Sigmoid colon (tissue), 7 donors: ENCODE results near the gene DPP6. TPM values are rescaled to one million over a fixed set of nuclear protein-coding genes. Genes with fewer than 3 reads are reported as not detected.

Source experiments
- DNase-seq: peaks from one replicate; pipeline ENCODE4 v3.0.0-alpha.2; 2019
- H3K27ac ChIP-seq, 4 donors: fragments of 200-600 bp; sonication (generic); one replicate each; pipeline ENCODE4 v1.5.1; 2016 to 2019; ENCODE audit warnings: mild to moderate bottlenecking in 1 of 4
- H3K27me3 ChIP-seq, 3 donors: fragments of 200-600 bp; sonication (generic); one replicate each; pipeline ENCODE4 v1.5.1; 2019; ENCODE audit warnings: mild to moderate bottlenecking in 1 of 3
- H3K36me3 ChIP-seq, 4 donors: fragments of 200-600 bp; sonication (generic); one replicate each; pipeline ENCODE4 v1.5.1; 2016 to 2019
- H3K4me1 ChIP-seq, 4 donors: fragments of 200-600 bp; sonication (generic); one replicate each; pipeline ENCODE4 v1.5.1; 2017 to 2019
- H3K4me3 ChIP-seq, 4 donors: fragments of 200-600 bp; sonication (generic); one replicate each; pipeline ENCODE4 v1.5.1; 2017 to 2019; ENCODE audit warnings: mild to moderate bottlenecking in 2 of 4, moderate library complexity in 1 of 4
- H3K9me3 ChIP-seq, 4 donors: fragments of 200-600 bp in 3 of 4; sonication (generic) in 3 of 4; one replicate each; pipeline versions ENCODE4 v1.5.1 to v1.6.1; 2013 to 2019
- CTCF ChIP-seq, 4 experiments: fragments of 450-650 bp in 3 of 4; fragments of 200-600 bp in 1 of 4; IDR thresholded peaks; one replicate each; pipeline ENCODE4 v1.5.1; 2016 to 2019; ENCODE audit warnings: antibody characterized with exemption in 4 of 4, mild to moderate bottlenecking in 3 of 4, moderate library complexity in 2 of 4
- EP300 ChIP-seq, 4 donors: sonication (generic); formaldehyde crosslinking; IDR thresholded peaks; one replicate each; pipeline ENCODE4 v1.6.1; 2017; ENCODE audit warnings: antibody characterized with exemption in 4 of 4
- POLR2A ChIP-seq, 2 donors: fragments of 450-650 bp; IDR thresholded peaks; one replicate each; pipeline ENCODE4 v1.6.1; 2016; ENCODE audit warnings: antibody characterized with exemption in 2 of 2, mild to moderate bottlenecking in 2 of 2, moderate library complexity in 2 of 2
- POLR2AphosphoS5 ChIP-seq, 4 donors: sonication (generic); formaldehyde crosslinking; IDR thresholded peaks; one replicate each; pipeline ENCODE4 v1.6.1; 2017; ENCODE audit warnings: antibody characterized with exemption in 4 of 4
- WGBS, 2 donors: extraction: QIAGEN DNeasy Blood & Tissue Kit; methylation state at CpG; one replicate each; pipeline ENCODE4 v1.1.7; 2013; 5-methylcytosine and 5-hydroxymethylcytosine counted together
- intact Hi-C: fragments of 100-400 bp; cut with DNase I; formaldehyde crosslinking; loops from one replicate; pipeline ENCODE4 v1.15.1; 2023
- polyA plus RNA-seq, 3 donors: library from polyadenylated mRNA; stranded (reverse); fragments of 200-250 nt; gene quantifications; one replicate each; pipeline ENCODE4 v1.2.3, GENCODE V29; 2013
- total RNA-seq, 4 donors: library from RNA; depleted of rRNA; stranded (reverse); fragments of >200 nt; gene quantifications; one replicate each; pipeline ENCODE4 v1.1.0, GENCODE V29; 2016
- donor health status: healthy with polysubstance abuse.
- donor health status: Bipolar disorder and iron deficiency.
- donor health status: healthy.

DPP6 gene
- total and polyA plus RNA-seq, 7 donors = 1.2 to 53.2 (median 41.0) TPM; not detected in 1

GRCh38 chr7:154167051-154167450, 114.9 kb downstream of the DPP6 start:
- Histone ChIP-seq H3K9me3 (no peaks in the 10 kb centered on the region), H3K4me3 (no peak overlapping the region), H3K4me1 (no peaks in the 10 kb centered on the region), H3K27me3 (no peaks in the 10 kb centered on the region), H3K27ac (no peak overlapping the region), H3K36me3 (no peaks in the 10 kb centered on the region)
- 20 to 39% methylated on average over 3 to 4 of the region's 4 CpGs for WGBS, 2 donors
- intact Hi-C loops = no loop called here
- DNase-seq = no peak
- TF ChIP-seq EP300 (IDR thresholded peaks at IDR 0.05) (no peak), CTCF (IDR thresholded peaks at IDR 0.05) (no peak), POLR2AphosphoS5 (IDR thresholded peaks at IDR 0.05) (no peak), POLR2A (IDR thresholded peaks at IDR 0.05) (no peak)

- TF ChIP-seq EP300 (IDR thresholded peaks at IDR 0.05) = no peak
- no peak for TF ChIP-seq POLR2AphosphoS5 (IDR thresholded peaks at IDR 0.05)
- no peak for TF ChIP-seq POLR2A (IDR thresholded peaks at IDR 0.05)
- no peak for TF ChIP-seq CTCF (IDR thresholded peaks at IDR 0.05)
- H3K4me3 ChIP-seq = no peak overlapping the region
- no peak overlapping the region for H3K27ac ChIP-seq
- no peak for DNase-seq
- H3K4me1 ChIP-seq = no peaks in the 10 kb centered on the region
- 70 to 79% methylated on average over 4 of the region's 4 CpGs for WGBS, 2 donors
- no peaks in the 10 kb centered on the region for H3K9me3 ChIP-seq
- no peaks in the 10 kb centered on the region for H3K27me3 ChIP-seq
- H3K36me3 ChIP-seq = no peaks in the 10 kb centered on the region
- intact Hi-C loops = no loop called here
Observed at GRCh38 chr7:154167807-154168206, 115.6 kb downstream of the DPP6 start.

GRCh38 chr7:154171422-154171821, 119.2 kb downstream of the DPP6 start:
- DNase-seq = no peak
- Histone ChIP-seq H3K4me3 (no peak overlapping the region), H3K4me1 (no peaks in the 10 kb centered on the region), H3K36me3 (no peaks in the 10 kb centered on the region), H3K27ac (no peak overlapping the region), H3K27me3 (no peaks in the 10 kb centered on the region), H3K9me3 (no peaks in the 10 kb centered on the region)
- WGBS, 2 donors = 2 to 7% methylated on average over 1 of the region's 1 CpG
- intact Hi-C loops = no loop called here
- TF ChIP-seq POLR2AphosphoS5 (IDR thresholded peaks at IDR 0.05) = no peak
- no peak for TF ChIP-seq EP300 (IDR thresholded peaks at IDR 0.05)
- no peak for TF ChIP-seq CTCF (IDR thresholded peaks at IDR 0.05)
- no peak for TF ChIP-seq POLR2A (IDR thresholded peaks at IDR 0.05)

- TF ChIP-seq POLR2AphosphoS5 (IDR thresholded peaks at IDR 0.05) (no peak), POLR2A (IDR thresholded peaks at IDR 0.05) (no peak), EP300 (IDR thresholded peaks at IDR 0.05) (no peak), CTCF (IDR thresholded peaks at IDR 0.05) (no peak)
Observed at GRCh38 chr7:154172236-154172635, 120.0 kb downstream of the DPP6 start.

GRCh38 chr7:154177584-154177983, 125.4 kb downstream of the DPP6 start:
- Histone ChIP-seq H3K9me3 (no peaks in the 10 kb centered on the region), H3K36me3 (no peaks in the 10 kb centered on the region), H3K4me1 (peaks cover 0 to 16% (median 0%) of the 10 kb centered on the region in 4 donors), H3K27ac (no peak overlapping the region), H3K27me3 (no peaks in the 10 kb centered on the region), H3K4me3 (no peak overlapping the region)
- TF ChIP-seq EP300 (IDR thresholded peaks at IDR 0.05) (no peak), POLR2AphosphoS5 (IDR thresholded peaks at IDR 0.05) (no peak), POLR2A (IDR thresholded peaks at IDR 0.05) (no peak), CTCF (IDR thresholded peaks at IDR 0.05) (no peak)
- DNase-seq = no peak
- WGBS, 2 donors = 91% methylated on average over 7 of the region's 7 CpGs
- intact Hi-C loops = no loop called here

More at GRCh38 chr7:154172236-154172635, 120.0 kb downstream of the DPP6 start:
- H3K4me3 ChIP-seq = no peak overlapping the region
- intact Hi-C loops = no loop called here
- DNase-seq = no peak
- H3K4me1 ChIP-seq = no peaks in the 10 kb centered on the region
- no peaks in the 10 kb centered on the region for H3K36me3 ChIP-seq
- H3K9me3 ChIP-seq = no peaks in the 10 kb centered on the region
- H3K27ac ChIP-seq = no peak overlapping the region
- WGBS, 2 donors = 61% methylated on average over 3 of the region's 3 CpGs
- no peaks in the 10 kb centered on the region for H3K27me3 ChIP-seq
